Measurements from ENCODE around the gene NEAT1.

- TF ChIP-seq CTBP1 (IDR thresholded peaks at IDR 0.05; ENCODE audit: borderline replicate concordance): no peak
- TF ChIP-seq FOXA1 (IDR thresholded peaks at IDR 0.05): no peak
- no peak for TF ChIP-seq TARDBP (IDR thresholded peaks at IDR 0.05)
- no peak for TF ChIP-seq FOXM1 (IDR thresholded peaks at IDR 0.05; ENCODE audit: borderline replicate concordance)
Observed at GRCh38 chr11:65446446-65447277, 24.1 kb downstream of the NEAT1 start.

Measured in HEK293T (cell line).